Tibial nerve (tissue), 4 donors: ENCODE measurements around the gene MOB3A.

Experiments
- EP300 ChIP-seq, 2 donors: sonication (generic); formaldehyde crosslinking; IDR thresholded peaks; one replicate each; pipeline ENCODE4 v1.6.1; 2017; ENCODE audit warnings: antibody characterized with exemption in 2 of 2, mild to moderate bottlenecking in 1 of 2
- TF ChIP-seq, protein P1 (sequence below), 5 experiments: fragments of 200-600 bp in 3 of 5; fragments of 450-650 bp in 2 of 5; sonication (generic) in 3 of 5; IDR thresholded peaks; one replicate each; pipeline ENCODE4 v1.5.1; 2016 to 2019; ENCODE audit warnings: antibody characterized with exemption in 5 of 5, mild to moderate bottlenecking in 3 of 5, moderate library complexity in 2 of 5

DNA sequence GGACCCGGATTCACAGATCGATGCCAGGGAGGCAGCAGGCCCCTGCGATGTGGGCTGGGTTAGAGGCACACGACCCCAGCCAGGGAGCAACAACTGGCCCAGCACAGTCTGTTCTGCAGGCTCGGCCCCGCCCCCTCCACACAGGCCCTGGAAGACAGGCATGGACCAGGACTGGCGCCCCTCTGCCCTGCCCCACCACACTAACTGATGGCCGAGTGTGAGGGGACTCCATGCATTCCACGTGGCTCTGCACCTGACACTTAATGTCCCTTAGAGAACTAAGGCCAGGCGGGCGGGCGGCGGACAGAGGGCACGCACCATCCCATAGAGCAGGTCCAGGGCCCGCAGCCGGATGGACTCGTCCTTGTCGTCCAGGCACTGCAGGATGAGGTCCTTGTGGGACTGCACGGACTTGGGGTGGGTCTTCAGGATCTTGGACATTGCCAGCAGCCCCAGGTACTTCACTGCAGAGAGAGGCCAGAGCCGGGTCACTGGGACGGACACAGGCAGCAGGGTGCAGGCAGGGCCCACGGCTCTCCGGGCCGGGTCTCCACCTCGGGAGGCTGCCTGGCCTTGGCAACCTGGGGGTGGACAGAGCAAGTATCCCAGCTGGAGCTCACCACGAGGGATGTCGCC lies 25.4 kb upstream of the MOB3A start:
- TF ChIP-seq EP300 (IDR thresholded peaks at IDR 0.05): no peak
- TF ChIP-seq, protein P1, sequence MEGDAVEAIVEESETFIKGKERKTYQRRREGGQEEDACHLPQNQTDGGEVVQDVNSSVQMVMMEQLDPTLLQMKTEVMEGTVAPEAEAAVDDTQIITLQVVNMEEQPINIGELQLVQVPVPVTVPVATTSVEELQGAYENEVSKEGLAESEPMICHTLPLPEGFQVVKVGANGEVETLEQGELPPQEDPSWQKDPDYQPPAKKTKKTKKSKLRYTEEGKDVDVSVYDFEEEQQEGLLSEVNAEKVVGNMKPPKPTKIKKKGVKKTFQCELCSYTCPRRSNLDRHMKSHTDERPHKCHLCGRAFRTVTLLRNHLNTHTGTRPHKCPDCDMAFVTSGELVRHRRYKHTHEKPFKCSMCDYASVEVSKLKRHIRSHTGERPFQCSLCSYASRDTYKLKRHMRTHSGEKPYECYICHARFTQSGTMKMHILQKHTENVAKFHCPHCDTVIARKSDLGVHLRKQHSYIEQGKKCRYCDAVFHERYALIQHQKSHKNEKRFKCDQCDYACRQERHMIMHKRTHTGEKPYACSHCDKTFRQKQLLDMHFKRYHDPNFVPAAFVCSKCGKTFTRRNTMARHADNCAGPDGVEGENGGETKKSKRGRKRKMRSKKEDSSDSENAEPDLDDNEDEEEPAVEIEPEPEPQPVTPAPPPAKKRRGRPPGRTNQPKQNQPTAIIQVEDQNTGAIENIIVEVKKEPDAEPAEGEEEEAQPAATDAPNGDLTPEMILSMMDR (IDR thresholded peaks at IDR 0.05): no peak
